Fibroblast of the aortic adventitia (primary cell): ENCODE measurements around the gene IP6K3. TPM values are rescaled to one million over a fixed set of nuclear protein-coding genes. Genes with fewer than 3 reads are reported as not detected.

Experiments used
- DNase-seq: peaks from one replicate; pipeline ENCODE4 v3.0.0-alpha.2; 2010; ENCODE audit warnings: low read depth
- H3K4me3 ChIP-seq: 2 replicates; pipeline ENCODE4 v1.5.1; 2011; ENCODE audit warnings: low read depth, mild to moderate bottlenecking, control low read depth, low read length, moderate library complexity
- total RNA-seq: library from RNA; depleted of rRNA; stranded (reverse); fragments of >200 nt; gene quantifications from 2 replicates; pipeline ENCODE4 v1.2.3, GENCODE V29; 2012; ENCODE audit warnings: low replicate concordance
- TF ChIP-seq, protein P1 (sequence below): IDR thresholded peaks from 2 replicates; pipeline ENCODE4 v1.5.1; 2011; ENCODE audit warnings: mild to moderate bottlenecking, low read length, control low read depth, inconsistent platforms; ENCODE audit not compliant: insufficient read depth

Gene IP6K3
- total RNA-seq, 1 donor: not detected

DNA sequence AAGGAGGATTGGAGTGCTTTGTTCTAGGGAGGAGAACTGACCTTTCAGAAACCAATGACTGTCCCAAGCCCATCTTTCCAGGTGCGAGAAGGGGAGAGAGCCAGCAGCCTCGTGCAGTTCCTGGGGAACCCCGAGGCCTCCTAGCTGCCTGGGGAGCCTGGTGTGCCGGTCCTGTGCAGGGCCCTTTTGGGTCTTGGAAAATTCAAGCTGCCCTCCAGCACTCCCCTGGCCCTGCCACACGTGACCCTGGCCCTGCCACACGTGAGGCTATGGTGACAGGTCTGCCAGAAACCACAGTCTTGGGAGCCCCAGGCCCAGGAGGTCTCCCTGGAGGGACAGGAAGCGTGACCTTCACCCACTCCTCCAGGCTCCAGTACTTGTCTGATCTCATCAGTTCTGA, 15.7 kb downstream of the IP6K3 start:
- no peak for DNase-seq
- H3K4me3 ChIP-seq: no peak overlapping the region
- TF ChIP-seq, protein P1, sequence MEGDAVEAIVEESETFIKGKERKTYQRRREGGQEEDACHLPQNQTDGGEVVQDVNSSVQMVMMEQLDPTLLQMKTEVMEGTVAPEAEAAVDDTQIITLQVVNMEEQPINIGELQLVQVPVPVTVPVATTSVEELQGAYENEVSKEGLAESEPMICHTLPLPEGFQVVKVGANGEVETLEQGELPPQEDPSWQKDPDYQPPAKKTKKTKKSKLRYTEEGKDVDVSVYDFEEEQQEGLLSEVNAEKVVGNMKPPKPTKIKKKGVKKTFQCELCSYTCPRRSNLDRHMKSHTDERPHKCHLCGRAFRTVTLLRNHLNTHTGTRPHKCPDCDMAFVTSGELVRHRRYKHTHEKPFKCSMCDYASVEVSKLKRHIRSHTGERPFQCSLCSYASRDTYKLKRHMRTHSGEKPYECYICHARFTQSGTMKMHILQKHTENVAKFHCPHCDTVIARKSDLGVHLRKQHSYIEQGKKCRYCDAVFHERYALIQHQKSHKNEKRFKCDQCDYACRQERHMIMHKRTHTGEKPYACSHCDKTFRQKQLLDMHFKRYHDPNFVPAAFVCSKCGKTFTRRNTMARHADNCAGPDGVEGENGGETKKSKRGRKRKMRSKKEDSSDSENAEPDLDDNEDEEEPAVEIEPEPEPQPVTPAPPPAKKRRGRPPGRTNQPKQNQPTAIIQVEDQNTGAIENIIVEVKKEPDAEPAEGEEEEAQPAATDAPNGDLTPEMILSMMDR: no peak

DNA sequence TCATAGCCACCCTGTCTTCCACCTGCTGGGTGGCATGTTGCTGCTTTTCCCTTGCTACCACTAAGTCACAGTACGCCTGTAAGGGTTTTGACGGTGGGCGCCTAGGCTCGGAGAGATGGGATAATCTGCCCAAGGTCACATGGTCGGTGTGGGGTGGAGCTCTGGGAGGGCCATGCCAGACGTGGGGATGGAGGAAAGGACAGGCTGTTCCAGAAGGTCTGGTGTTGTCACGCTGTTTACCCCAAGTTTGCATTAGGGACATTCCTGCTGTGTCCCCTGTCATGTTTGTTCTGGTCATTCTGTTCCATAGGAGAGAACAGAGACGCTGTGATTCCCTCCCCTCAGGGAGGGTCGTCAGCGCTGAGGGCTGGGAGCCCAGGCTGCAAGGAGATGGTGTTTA, 16.1 kb downstream of the IP6K3 start:
- no peak overlapping the region for H3K4me3 ChIP-seq
- TF ChIP-seq, protein P1: no peak
- DNase-seq: no peak

DNA sequence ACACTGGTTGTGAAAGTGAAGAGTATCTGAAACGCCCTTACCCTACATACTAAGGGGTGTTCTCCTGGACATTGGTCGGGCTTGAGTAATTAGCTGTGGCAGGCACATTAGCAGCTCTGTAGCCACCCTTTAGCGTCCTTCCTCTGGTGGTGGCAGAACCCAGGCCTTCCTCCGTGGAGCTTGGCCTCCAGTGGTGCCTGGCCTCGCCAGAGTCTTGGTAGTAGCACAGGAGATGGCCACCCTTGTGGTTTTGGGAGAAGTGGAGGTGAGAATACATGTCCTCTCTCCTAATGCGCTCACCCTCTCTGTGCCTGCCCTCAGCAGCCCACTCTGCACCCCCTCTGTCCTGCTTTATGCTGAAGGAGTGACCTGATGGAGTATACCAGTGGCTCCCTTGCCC, 17.6 kb downstream of the IP6K3 start:
- no peak overlapping the region for H3K4me3 ChIP-seq
- TF ChIP-seq, protein P1: no peak
- no peak for DNase-seq

DNA sequence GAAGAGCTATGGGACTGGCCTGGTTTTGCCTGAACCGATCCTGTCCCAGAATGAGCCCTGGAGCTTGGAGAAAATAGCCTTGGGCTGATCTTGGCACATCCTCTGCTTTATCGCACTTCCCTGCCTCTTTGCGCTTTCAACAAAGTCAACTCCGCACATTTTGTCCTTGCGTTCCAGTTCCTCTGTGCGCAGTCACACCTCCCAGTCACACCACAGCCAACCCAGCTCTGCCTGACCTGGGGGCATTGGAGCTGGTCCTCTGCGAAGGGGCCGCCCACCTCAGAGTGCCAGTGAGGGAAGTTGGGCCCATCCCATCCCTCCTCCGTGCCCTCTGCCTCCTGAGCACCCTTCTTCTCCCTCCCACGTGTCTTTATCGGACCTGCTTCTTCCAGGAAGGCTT, 18.3 kb downstream of the IP6K3 start:
- H3K4me3 ChIP-seq: no peak overlapping the region
- no peak for DNase-seq
- TF ChIP-seq, protein P1: no peak

DNA sequence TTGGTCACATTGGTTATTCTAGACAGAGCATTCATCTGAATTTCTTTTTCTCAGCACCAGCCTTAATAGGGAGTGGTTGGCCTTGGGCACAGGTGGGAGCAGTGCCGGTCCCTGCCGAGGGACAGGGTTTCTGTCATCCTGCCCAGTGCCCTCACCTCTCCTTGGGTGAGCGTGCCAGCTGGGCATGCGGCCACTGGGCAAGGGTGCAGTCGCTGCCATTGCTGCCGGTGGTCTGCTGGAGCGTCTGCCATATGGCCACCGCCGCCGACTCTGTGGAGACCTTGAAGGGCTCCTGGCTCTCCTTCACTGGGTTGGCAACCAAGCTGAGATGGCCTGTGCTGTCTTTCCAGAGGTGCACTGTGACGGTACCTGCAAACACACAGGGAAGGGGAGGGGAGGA, 18.8 kb downstream of the IP6K3 start:
- no peak for DNase-seq
- H3K4me3 ChIP-seq: no peak overlapping the region
- TF ChIP-seq, protein P1: no peak

DNA sequence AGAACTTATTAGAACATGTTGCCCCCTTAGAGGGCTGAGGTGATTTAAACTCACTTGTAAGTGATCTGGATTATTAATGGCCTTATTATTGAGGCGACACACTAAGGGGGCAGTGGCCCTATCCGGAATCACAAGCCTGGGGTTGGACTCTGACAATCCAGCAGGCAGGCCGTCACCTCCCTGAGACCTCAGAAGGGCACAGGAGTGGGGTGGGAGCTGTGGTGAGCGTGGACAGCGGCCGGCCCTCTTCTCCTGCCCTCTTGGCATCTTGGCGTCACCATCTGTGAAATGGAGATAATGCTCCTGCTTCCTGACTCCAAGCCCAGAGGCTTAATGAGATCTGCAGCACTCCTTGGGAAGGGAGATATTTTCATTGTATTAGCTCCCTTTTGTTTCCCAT, 19.6 kb downstream of the IP6K3 start:
- TF ChIP-seq, protein P1: no peak
- no peak for DNase-seq
- no peak overlapping the region for H3K4me3 ChIP-seq

DNA sequence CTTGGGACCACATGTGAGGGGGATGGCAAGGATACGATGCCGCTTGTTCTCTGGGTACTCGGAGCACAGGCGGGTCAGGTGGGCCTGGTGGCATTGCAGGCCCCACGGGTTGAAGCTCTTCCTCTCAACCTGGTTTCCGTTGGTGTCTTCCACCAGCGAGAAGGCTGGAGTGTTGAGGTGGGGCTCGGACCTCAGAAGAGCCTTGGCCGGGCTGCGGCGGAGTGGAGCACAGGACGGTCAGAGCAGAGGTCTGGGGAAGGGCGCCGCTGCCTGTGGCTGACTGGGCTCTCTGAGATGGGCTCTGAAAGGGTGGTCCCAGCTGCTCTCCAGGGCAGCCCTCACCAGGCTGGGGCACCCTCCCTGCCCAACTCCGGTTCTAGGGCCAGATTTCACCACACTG, 20.0 kb downstream of the IP6K3 start:
- no peak overlapping the region for H3K4me3 ChIP-seq
- DNase-seq: no peak
- TF ChIP-seq, protein P1: no peak
